AG09319 (cell line): ENCODE data around the gene HAPLN2.

Experiments
- DNase-seq: peaks from one replicate; pipeline ENCODE4 v3.0.0-alpha.2; 2010; ENCODE audit warnings: low read depth; ENCODE audit errors: extremely low read depth
- CTCF ChIP-seq: IDR thresholded peaks from 2 replicates; pipeline ENCODE4 v1.5.1; 2011; ENCODE audit warnings: low read depth, mild to moderate bottlenecking, inconsistent platforms, low read length, moderate library complexity

The HAPLN2 gene

GRCh38 chr1:156643049-156643777 lies 24.0 kb downstream of the HAPLN2 start:
- TF ChIP-seq CTCF: no peak
- DNase-seq: no peak

- DNase-seq: no peak
- no peak for TF ChIP-seq CTCF
Observed at GRCh38 chr1:156643778-156644092, 24.5 kb downstream of the HAPLN2 start.

- TF ChIP-seq CTCF: no peak
- DNase-seq: no peak
Observed at GRCh38 chr1:156644146-156644545, 24.9 kb downstream of the HAPLN2 start.

GRCh38 chr1:156644640-156645039 lies 25.4 kb downstream of the HAPLN2 start:
- no peak for TF ChIP-seq CTCF
- DNase-seq: no peak

- DNase-seq: no peak
- no peak for TF ChIP-seq CTCF
Observed at GRCh38 chr1:156645056-156645455, 25.8 kb downstream of the HAPLN2 start.

- DNase-seq: no peak
- TF ChIP-seq CTCF: no peak
Observed at GRCh38 chr1:156645666-156646065, 26.5 kb downstream of the HAPLN2 start.

GRCh38 chr1:156646738-156647211 lies 27.6 kb downstream of the HAPLN2 start:
- no peak for TF ChIP-seq CTCF
- DNase-seq: no peak
